ENCODE results near the gene CALML5.

CALML5 gene

DNA sequence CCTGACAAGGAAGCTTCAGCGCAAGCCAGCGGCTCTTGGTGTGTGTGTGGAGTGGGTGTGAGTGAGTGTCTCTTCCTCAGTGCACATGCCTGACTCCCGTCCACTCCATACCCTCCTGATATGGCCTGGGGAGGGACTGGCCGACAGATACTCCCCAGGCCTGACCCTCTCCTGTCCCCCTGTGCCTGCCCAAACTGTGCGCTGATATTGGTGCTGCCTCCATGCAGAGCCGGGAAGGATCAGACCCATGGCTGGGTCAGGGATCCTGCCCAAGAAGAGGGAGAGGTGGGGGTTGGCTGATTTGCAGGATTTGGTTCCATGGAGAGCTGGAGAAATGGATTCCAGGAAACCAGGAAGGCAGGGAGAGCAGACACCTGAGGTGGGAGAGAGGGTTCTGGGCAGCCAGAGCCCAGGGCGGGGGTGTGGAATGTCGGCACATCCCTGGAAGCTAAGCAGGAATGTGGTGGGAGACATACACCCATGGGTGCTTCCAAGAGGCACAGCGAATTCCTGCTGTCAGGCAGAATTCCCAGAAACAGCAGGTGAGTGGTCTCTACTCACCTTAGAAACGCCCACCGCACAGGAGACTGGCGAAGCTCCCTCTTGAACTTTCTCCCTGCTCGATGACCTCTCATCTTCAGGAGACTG lies 6.3 kb downstream of the CALML5 start:
- no peak for DNase-seq (ENCODE audit: low spot score)
- TF ChIP-seq, protein P1, sequence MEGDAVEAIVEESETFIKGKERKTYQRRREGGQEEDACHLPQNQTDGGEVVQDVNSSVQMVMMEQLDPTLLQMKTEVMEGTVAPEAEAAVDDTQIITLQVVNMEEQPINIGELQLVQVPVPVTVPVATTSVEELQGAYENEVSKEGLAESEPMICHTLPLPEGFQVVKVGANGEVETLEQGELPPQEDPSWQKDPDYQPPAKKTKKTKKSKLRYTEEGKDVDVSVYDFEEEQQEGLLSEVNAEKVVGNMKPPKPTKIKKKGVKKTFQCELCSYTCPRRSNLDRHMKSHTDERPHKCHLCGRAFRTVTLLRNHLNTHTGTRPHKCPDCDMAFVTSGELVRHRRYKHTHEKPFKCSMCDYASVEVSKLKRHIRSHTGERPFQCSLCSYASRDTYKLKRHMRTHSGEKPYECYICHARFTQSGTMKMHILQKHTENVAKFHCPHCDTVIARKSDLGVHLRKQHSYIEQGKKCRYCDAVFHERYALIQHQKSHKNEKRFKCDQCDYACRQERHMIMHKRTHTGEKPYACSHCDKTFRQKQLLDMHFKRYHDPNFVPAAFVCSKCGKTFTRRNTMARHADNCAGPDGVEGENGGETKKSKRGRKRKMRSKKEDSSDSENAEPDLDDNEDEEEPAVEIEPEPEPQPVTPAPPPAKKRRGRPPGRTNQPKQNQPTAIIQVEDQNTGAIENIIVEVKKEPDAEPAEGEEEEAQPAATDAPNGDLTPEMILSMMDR (IDR thresholded peaks at IDR 0.05) = no peak
- Histone ChIP-seq H3K27ac (no peak overlapping the region), H3K4me3 (no peak overlapping the region)

DNA sequence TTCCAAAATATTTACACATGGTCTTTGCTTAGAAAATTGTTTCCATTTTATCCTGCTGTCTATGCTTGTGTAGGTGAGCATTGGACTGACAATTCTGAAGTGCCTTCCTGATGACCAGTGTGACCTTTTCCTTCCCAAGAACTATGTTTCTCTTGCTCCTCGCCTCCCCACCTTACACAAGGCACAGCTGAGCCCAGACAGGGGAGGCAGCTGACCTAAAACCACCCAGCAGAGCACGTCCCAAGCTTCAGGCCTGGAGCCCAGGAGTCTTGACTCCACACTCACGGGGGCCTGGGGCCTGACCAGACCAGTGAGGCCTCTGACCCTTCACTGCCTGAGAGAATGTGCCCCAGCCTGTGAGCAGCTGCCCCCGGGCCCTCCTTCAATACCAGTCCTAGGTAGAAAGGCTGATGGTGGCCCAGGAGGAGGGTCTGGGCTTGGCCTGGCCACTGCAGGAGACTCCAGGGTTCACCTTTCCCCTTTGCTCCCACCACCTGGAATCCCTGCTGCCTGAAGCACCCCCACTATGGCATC lies 7.0 kb downstream of the CALML5 start:
- Histone ChIP-seq H3K27ac (no peak overlapping the region), H3K4me3 (no peak overlapping the region)
- no peak for DNase-seq (ENCODE audit: low spot score)
- TF ChIP-seq, protein P1 (IDR thresholded peaks at IDR 0.05) = no peak

DNA sequence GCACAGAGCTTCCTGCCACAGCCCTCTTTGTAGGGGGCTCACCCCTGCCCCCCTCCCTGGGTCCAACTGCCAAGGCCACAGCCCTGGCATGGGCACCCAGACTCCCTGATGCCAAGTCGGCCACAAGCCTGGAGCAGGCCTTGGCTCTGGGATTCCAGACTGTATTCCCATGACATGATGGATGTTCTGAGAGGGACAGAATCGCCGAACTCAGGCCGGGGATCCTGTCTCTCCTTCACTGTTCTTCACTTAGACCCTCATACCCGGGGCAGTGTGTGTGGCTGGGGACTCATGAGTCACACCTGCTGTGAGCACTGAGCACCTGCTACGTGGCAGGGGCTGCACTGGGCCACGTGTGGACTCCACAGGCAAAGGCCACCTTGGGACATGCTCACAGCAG lies 7.9 kb downstream of the CALML5 start:
- DNase-seq (ENCODE audit: low spot score) = no peak
- Histone ChIP-seq H3K27ac (no peak overlapping the region), H3K4me3 (no peak overlapping the region)
- TF ChIP-seq, protein P1 (IDR thresholded peaks at IDR 0.05) = no peak

DNA sequence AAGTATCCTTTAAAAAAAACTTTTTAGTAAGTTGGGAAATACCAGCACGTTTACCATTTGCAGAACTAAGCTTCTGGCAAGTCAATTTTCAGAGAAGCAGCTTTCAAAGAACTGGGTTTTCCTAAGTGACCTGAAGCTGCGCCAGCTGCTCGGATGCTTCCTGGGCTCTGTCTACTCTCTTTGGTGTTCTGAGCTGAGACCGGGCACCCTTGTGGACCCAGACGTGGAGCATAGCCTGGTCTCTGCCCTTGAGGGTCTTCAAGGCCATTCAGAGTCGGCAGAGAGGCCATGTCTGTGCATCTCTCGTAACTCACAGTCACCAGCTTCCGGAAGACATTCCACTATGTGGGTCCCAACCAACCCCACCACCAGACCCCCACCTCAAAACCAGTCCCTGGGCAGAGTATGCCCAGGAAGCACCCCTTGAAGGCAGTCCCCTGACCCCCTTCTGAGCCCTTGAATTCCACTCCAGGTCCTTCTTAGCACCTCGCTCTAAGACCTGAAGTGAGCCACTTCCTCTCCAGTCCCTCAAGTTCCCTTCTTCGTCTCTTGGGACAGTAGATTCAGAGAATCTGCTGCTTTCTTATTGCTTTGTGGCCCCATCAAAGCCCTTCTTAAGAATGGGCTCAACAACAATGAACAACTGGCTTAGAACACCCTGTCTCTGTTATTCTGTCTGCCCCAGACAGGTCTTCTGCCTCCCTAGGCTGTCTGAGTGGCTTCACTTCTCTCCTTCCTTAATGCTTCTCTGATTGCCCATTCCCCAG lies 8.5 kb downstream of the CALML5 start:
- no peak overlapping the region for H3K27ac ChIP-seq
- H3K4me3 ChIP-seq = no peak overlapping the region
- TF ChIP-seq, protein P1 (IDR thresholded peaks at IDR 0.05) = no peak
- DNase-seq (ENCODE audit: low spot score) = no peak

DNA sequence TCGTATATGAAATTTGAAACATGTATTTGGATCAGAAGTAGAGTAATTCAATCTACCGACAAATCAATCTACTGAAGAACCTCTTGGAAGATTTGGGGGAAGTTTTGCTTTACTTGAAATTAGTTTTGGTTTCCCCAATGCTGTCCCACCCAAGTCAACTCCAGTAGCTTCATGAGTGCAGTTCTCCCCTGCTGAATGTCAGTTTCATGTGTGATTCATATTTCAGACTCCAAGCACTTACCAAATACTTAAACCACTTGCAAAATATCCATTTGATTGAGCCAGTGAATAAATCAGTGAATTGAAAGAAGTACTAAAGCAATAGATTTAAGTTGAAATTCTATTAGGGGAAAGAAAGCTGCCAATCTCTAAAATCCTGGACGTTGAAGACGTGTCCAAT lies 9.3 kb downstream of the CALML5 start:
- H3K4me3 ChIP-seq = no peak overlapping the region
- TF ChIP-seq, protein P1 (IDR thresholded peaks at IDR 0.05) = no peak

DNA sequence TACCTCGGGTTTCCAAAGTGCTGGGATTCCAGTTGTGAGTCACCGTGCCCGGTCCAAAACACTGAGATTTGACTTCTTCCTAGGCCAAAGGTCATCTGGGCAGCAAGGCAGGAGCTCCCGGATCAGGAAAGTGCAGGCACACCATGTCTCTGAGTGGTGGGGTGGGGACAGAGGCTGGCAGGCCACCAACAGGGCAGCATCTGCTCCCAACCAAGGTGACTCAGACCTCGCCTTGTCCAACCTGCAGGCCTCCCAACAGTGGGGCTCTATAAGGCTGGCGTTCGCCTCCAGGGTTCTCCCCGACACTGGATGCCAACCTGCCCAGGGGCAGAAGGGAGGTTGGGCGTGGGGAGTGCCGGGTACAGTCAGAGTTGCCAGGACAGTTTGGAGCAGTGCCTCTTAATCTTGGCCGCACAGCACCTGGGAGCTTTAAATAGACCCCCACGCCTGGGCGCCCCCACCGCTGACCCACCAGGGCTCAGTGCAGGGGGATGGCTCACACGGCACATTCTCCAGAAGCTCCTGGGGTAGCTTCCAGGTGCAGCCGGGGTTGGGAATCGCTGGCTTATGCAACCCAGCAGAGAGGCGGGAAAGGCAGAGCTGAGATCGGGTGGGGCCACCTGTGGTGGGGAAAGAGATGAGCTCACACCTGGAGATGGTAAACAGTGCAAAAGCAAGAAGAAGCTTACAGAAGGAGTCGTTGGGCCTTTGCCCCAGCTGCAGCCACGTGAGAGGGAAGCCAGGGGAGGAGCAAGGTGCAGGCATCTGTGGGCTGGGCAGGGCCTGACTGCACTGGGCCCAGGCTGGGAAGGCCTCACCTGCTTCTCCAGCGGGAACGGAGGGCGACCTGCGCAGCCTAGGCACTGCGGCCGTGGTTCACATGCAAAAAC lies 10.9 kb downstream of the CALML5 start:
- no peak overlapping the region for H3K27ac ChIP-seq
- H3K4me3 ChIP-seq = no peak overlapping the region
- no peak for DNase-seq (ENCODE audit: low spot score)
- TF ChIP-seq, protein P1 (IDR thresholded peaks at IDR 0.05) = no peak

More for the DNA sequence above, 9.3 kb downstream of the CALML5 start:
- DNase-seq (ENCODE audit: low spot score) = no peak
- no peak overlapping the region for H3K27ac ChIP-seq

Measured in coronary artery (tissue), 2 donors.